K562 (cell line): ENCODE measurements around the gene TM7SF2. TPM values are rescaled to one million over a fixed set of nuclear protein-coding genes. Genes with fewer than 3 reads are reported as not detected.

ENCODE experiments used
- BCOR ChIP-seq: fragments of 450-650 bp; IDR thresholded peaks from 2 replicates; pipeline ENCODE4 v1.6.1; 2016
- BRD4 ChIP-seq: fragments of 200-600 bp; sonication (generic); IDR thresholded peaks from 2 replicates; pipeline ENCODE4 v1.6.1; 2017; ENCODE audit warnings: inconsistent platforms
- CBX1 ChIP-seq: sonication (generic); IDR thresholded peaks from 2 replicates; pipeline ENCODE4 v1.6.1; 2016; ENCODE audit warnings: antibody characterized with exemption, low read depth, mild to moderate bottlenecking
- ELK3 ChIP-seq: fragments of 450-650 bp; formaldehyde crosslinking; IDR thresholded peaks from 2 replicates; pipeline ENCODE4 v1.4.0; 2020; ENCODE audit warnings: mild to moderate bottlenecking
- JUNB ChIP-seq: fragments of 450-650 bp; formaldehyde crosslinking; conservative IDR thresholded peaks from 2 replicates; pipeline ENCODE4 v1.4.0; 2020; ENCODE audit warnings: mild to moderate bottlenecking
- LEF1 ChIP-seq: fragments of 450-650 bp; IDR thresholded peaks from 2 replicates; pipeline ENCODE4 v1.6.1; 2016; ENCODE audit warnings: mild to moderate bottlenecking
- MNT ChIP-seq, 2 experiments: fragments of 450-650 bp; conservative IDR thresholded peaks; 2 replicates each; pipeline ENCODE4 v1.6.1; 2017; ENCODE audit warnings: mild to moderate bottlenecking in 2 of 2, moderate library complexity in 2 of 2
- MTA3 ChIP-seq: fragments of 450-650 bp; formaldehyde crosslinking; IDR thresholded peaks from 2 replicates; pipeline ENCODE4 v1.6.1; 2017; ENCODE audit warnings: mild to moderate bottlenecking, borderline replicate concordance
- NFIC ChIP-seq: fragments of 450-650 bp; IDR thresholded peaks from 2 replicates; pipeline ENCODE4 v1.6.1; 2017; ENCODE audit warnings: mild to moderate bottlenecking, inconsistent platforms
- PHB2 ChIP-seq: fragments of 450-650 bp; IDR thresholded peaks from 2 replicates; pipeline ENCODE4 v1.6.1; 2017; ENCODE audit warnings: low read depth
- POLR2A ChIP-seq: fragments of 450-650 bp; conservative IDR thresholded peaks from 2 replicates; pipeline ENCODE4 v1.6.1; 2016
- POLR3G ChIP-seq: IDR thresholded peaks from 2 replicates; pipeline ENCODE4 v1.6.1; 2011; ENCODE audit not compliant: insufficient read length, insufficient replicate concordance; ENCODE audit errors: extremely low read depth
- RCOR1 ChIP-seq, 2 experiments: IDR thresholded peaks; 2 replicates each; pipeline ENCODE4 v1.6.1; 2012; ENCODE audit warnings: low read depth in 2 of 2, low read length in 2 of 2, borderline replicate concordance in 1 of 2, improper control_type of control experiment in 1 of 2
- RFX7 ChIP-seq: fragments of 250-450 bp; sonication (Bioruptor Pico); IDR thresholded peaks from 2 replicates; pipeline ENCODE4 v1.5.1; 2021; ENCODE audit warnings: mild to moderate bottlenecking
- SAFB2 ChIP-seq: fragments of 200-400 bp; formaldehyde crosslinking; IDR thresholded peaks from 2 replicates; pipeline ENCODE4 v1.6.1; 2018; ENCODE audit warnings: borderline replicate concordance, low read length, low read depth, moderate library complexity; ENCODE audit not compliant: severe bottlenecking
- SNIP1 ChIP-seq: fragments of 450-650 bp; IDR thresholded peaks from 2 replicates; pipeline ENCODE4 v1.7.1; 2017; ENCODE audit warnings: low read depth, mild to moderate bottlenecking
- SNRNP70 ChIP-seq: fragments of 200-400 bp; formaldehyde crosslinking; optimal IDR thresholded peaks from 2 replicates; pipeline ENCODE3; 2017; ENCODE audit warnings: low read depth, low read length
- SRSF1 ChIP-seq: fragments of 200-400 bp; formaldehyde crosslinking; IDR thresholded peaks from 2 replicates; pipeline ENCODE4 v1.6.1; 2017; ENCODE audit warnings: mild to moderate bottlenecking, low read depth, low read length, moderate library complexity
- TAF9B ChIP-seq: fragments of 450-650 bp; IDR thresholded peaks from 2 replicates; pipeline ENCODE4 v1.6.1; 2018; ENCODE audit warnings: mild to moderate bottlenecking; ENCODE audit not compliant: partially characterized antibody
- ZBTB1 ChIP-seq: sonication (generic); formaldehyde crosslinking; IDR thresholded peaks from 2 replicates; pipeline ENCODE4 v1.8.1; 2023; ENCODE audit warnings: missing genetic modification reagents, low read depth, mild to moderate bottlenecking, borderline replicate concordance
- ZFP30 ChIP-seq: fragments of 250-450 bp; sonication (Bioruptor Pico); IDR thresholded peaks from 2 replicates; pipeline ENCODE4 v1.8.0; 2022; ENCODE audit warnings: moderate library complexity, mild to moderate bottlenecking, inconsistent platforms, borderline replicate concordance
- ZFPM2 ChIP-seq: fragments of 250-450 bp; sonication (Bioruptor Pico); IDR thresholded peaks from 2 replicates; pipeline ENCODE4 v1.5.1; 2022; ENCODE audit warnings: mild to moderate bottlenecking
- ZNF124 ChIP-seq: sonication (generic); formaldehyde crosslinking; IDR thresholded peaks from 2 replicates; pipeline ENCODE4 v1.8.1; 2022; ENCODE audit warnings: missing genetic modification reagents
- ZNF217 ChIP-seq: sonication (generic); formaldehyde crosslinking; IDR thresholded peaks from 2 replicates; pipeline ENCODE4 v1.8.0; 2022; ENCODE audit warnings: mild to moderate bottlenecking, missing genetic modification reagents
- ZNF3 ChIP-seq: fragments of 250-450 bp; sonication (Bioruptor Pico); IDR thresholded peaks from 2 replicates; pipeline ENCODE4 v1.5.0; 2021; ENCODE audit warnings: mild to moderate bottlenecking, moderate library complexity
- ZNF354B ChIP-seq: fragments of 250-450 bp; sonication (Bioruptor Pico); IDR thresholded peaks from 2 replicates; pipeline ENCODE4 v1.4.0; 2020
- ZNF431 ChIP-seq: sonication (generic); formaldehyde crosslinking; IDR thresholded peaks from 2 replicates; pipeline ENCODE4 v1.8.0; 2022; ENCODE audit warnings: mild to moderate bottlenecking, missing genetic modification reagents
- ZNF584 ChIP-seq: fragments of 200-800 bp; sonication (Bioruptor generic); IDR thresholded peaks from 2 replicates; pipeline ENCODE4 v1.6.1; 2016; ENCODE audit warnings: low read depth, mild to moderate bottlenecking, missing genetic modification characterization, missing compliant biosample characterization
- ZNF695 ChIP-seq: fragments of 450-650 bp; formaldehyde crosslinking; IDR thresholded peaks from 2 replicates; pipeline ENCODE4 v1.4.0; 2020; ENCODE audit warnings: mild to moderate bottlenecking, moderate library complexity
- polyA plus RNA-seq, 8 experiments: library from polyadenylated mRNA; depleted of rRNA in 4 of 8; stranded (reverse) in 5 of 8; unstranded in 3 of 8; fragments of >200 nt; fragmentation: Nextera tagmentation in 2 of 8; fragmentation: Illumina TruSeq in 1 of 8; extraction: Ambion mirVana in 2 of 8; extraction: Trizol in 1 of 8; gene quantifications; 2 replicates each; pipeline versions ENCODE4 v1.2.1 to v1.2.3, GENCODE V29; 2011 to 2014; ENCODE audit warnings: inconsistent platforms in 1 of 8, missing spikeins in 1 of 8
- total RNA-seq, 7 experiments: library from RNA; depleted of rRNA in 6 of 7; stranded (reverse); fragments of >200 nt in 6 of 7; fragmentation: Illumina TruSeq in 2 of 7; extraction: Trizol in 2 of 7; gene quantifications; 2 replicates each; pipeline versions ENCODE4 v1.2.1 to v1.2.3, GENCODE V29; 2011 to 2021; ENCODE audit warnings: low replicate concordance in 1 of 7

The TM7SF2 gene
- total and polyA plus RNA-seq, 9 of the 15 experiments (the other 6 are each of a cell fraction or from before 2014, with no cell fraction given), result 1.2 to 22.0 (median 14.3) TPM

- no peak for TF ChIP-seq ZNF124 (CRISPR knock-in tag)
- no peak for TF ChIP-seq ZNF217
- TF ChIP-seq LEF1, result no peak
- TF ChIP-seq SNRNP70, result no peak
- TF ChIP-seq ZFPM2, result no peak
- no peak for TF ChIP-seq BRD4
- TF ChIP-seq RFX7 (CRISPR knock-in tag), result no peak
- peak; percentile 78 for TF ChIP-seq CBX1
- no peak for TF ChIP-seq ZNF695 (CRISPR knock-in tag)
- TF ChIP-seq BCOR, result no peak
- no peak for TF ChIP-seq SNIP1
- 0 out of 2 replicates have a peak, but pooled peaks have one; percentile 14 for TF ChIP-seq PHB2
- no peak for TF ChIP-seq ZBTB1
- TF ChIP-seq ELK3 (CRISPR knock-in tag), result no peak
- no peak for TF ChIP-seq POLR3G
- peak; percentile 3 for TF ChIP-seq TAF9B
- TF ChIP-seq SRSF1, result no peak
- 0 out of 2 replicates have a peak, but pooled peaks have one; percentile 6 for TF ChIP-seq NFIC
- TF ChIP-seq SAFB2, result no peak
- TF ChIP-seq MNT (conservative IDR thresholded peaks at IDR 0.05), result peak; percentile 75 to 88
- TF ChIP-seq POLR2A, result peak; percentile 95
- no peak for TF ChIP-seq ZNF431 (CRISPR knock-in tag)
- TF ChIP-seq ZNF584 (CRISPR knock-in tag), result no peak
- no peak for TF ChIP-seq ZNF3 (CRISPR knock-in tag)
- no peak for TF ChIP-seq JUNB (CRISPR knock-in tag)
- TF ChIP-seq RCOR1 (IDR thresholded peaks at IDR 0.05; ENCODE audit: borderline replicate concordance in 1 of 2, low read depth in 2 of 2, low read length in 2 of 2), result peak in 1 of 2 experiments; percentile 71; a peak in 3 of 4 replicates
- no peak for TF ChIP-seq ZNF354B (CRISPR knock-in tag)
- TF ChIP-seq MTA3, result peak; percentile 94
- no peak for TF ChIP-seq ZFP30 (CRISPR knock-in tag)
Measured at GRCh38 chr11:65121865-65122696, 10.4 kb downstream of the TM7SF2 start, which contains the start of the genes FAU and MRPL49 (continued).
